NCI-H69 (cell line): ENCODE measurements around the gene SRPRA.
A peak's percentile ranks its signal among the peaks of the same experiment; 100 is the strongest.
"Not testable (repeated sequence)": the region's sequence is repeated elsewhere in the genome, so short reads cannot be mapped to it uniquely, and the experiment has no call there.

Experiments used
- DNase-seq: peaks from one replicate; lab custom pipeline; 2025; lab: John Stamatoyannopoulos, UW

SRPRA gene, protein sequence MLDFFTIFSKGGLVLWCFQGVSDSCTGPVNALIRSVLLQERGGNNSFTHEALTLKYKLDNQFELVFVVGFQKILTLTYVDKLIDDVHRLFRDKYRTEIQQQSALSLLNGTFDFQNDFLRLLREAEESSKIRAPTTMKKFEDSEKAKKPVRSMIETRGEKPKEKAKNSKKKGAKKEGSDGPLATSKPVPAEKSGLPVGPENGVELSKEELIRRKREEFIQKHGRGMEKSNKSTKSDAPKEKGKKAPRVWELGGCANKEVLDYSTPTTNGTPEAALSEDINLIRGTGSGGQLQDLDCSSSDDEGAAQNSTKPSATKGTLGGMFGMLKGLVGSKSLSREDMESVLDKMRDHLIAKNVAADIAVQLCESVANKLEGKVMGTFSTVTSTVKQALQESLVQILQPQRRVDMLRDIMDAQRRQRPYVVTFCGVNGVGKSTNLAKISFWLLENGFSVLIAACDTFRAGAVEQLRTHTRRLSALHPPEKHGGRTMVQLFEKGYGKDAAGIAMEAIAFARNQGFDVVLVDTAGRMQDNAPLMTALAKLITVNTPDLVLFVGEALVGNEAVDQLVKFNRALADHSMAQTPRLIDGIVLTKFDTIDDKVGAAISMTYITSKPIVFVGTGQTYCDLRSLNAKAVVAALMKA

DNA sequence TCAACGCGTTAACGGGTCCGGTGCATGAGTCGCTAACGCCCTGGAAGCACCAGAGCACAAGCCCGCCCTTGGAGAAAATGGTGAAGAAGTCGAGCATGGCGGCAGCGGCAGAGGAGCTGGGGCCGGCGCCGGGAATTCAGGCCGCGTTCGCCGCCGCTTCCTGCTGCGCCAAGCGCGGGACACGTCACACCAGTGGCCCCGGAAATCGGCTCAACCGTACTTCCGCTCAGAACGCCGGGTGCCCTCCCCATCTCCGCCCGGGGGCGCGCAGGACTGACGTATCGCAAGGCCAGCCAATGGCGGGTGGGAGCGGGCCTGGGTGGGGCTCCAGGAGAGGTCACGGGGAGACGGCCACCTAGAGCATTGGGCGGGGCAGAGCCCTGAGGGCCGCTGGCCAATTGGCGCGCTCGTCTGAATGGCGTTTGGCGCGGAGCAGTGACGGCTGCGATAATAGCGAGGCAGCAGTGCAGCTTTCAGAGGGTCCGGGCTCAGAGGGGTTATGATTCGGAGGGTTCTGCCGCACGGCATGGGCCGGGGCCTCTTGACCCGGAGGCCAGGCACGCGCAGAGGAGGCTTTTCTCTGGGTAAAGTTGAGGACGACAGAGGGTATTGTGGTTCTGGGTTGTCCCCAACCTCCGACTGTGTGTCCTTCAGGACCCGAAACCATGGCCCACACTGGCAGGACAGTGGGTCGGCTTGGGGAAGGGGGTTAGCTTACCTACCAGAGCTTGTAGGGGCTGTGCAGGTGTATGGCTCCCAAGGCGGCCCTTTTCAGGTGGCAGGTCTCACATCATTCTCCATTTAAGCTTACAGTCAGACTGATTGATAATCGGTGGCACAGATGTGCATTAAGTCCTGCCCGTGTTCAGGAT lies at the start of gene SRPRA, which contains the start of gene FOXRED1:
Gene SRPRA (minus strand): TSS at position 188 of the 872 bp plus-strand sequence. CDS start 91 bp downstream, at position 97.
Gene FOXRED1 (plus strand): TSS at position 447 of the 872 bp plus-strand sequence. CDS start 53 bp downstream, at position 500.
- peak; percentile 100 for DNase-seq

- peak; percentile 72 for DNase-seq
Measured at GRCh38 chr11:126317756-126318573, 49.3 kb upstream of the SRPRA start.

GRCh38 chr11:126317432-126317755 lies 48.7 kb upstream of the SRPRA start:
- no peak for DNase-seq

DNA sequence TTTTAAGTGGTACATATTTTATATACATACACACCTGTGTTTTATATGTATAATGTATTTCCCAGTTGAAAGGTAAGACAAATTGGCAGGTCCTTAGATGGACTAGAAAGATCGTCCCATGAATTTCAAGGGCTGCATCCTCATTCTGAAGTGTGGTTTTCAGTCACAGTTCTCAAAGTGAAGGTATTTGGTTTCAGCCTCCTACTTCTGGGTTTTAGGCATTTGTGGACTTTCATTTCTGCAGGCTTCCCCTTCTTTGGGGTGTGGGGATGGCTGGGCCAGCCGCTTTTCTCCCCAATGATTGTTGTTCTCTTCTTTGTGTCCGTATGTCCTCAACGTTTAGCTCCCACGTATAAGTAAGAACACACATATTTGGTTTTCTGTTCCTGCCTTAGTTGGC lies 45.1 kb upstream of the SRPRA start:
- DNase-seq, result no peak

GRCh38 chr11:126312961-126313360 lies 44.3 kb upstream of the SRPRA start:
- DNase-seq, result no peak

GRCh38 chr11:126311401-126312291 lies 43.0 kb upstream of the SRPRA start:
- DNase-seq, result no peak

- no peak for DNase-seq
Measured at GRCh38 chr11:126310992-126311310, 42.3 kb upstream of the SRPRA start.

DNA sequence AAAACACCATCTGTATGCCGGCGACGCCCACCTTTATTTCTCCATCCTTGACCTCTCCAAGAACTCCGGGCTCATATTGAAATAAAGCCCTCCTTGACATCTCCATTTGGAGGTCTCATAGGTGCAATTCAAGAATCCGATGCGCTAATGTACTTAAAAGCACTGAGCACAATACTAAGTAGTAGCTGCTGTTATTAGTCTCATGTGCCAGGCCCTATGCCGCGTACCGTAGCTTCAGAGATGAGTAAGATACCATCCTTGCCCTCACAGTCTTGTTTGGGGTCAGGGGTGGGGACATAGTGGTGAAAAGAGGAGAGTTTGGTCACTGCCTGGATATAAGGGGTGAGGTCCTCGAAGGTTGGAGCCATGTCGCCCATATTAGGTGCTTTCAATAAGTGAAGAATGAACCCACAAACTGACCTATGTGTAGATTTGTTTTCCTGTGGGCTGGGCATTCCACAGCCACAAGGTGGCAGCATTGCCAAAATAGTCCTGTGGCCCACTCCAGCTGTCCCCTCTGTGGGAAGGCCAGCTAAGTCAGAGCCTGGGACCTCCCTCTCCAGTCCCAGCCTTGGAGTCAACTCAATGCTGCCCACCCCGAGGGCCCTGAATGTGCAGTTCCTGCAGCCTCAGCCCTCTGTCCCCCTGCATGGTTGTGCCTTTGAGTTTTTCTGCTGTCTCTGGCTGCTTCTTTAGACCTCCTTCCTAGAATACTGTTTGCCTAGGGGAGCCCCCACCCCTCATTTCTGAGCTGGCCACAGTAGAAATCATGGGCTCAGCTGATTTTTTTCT lies 41.7 kb upstream of the SRPRA start:
- DNase-seq, result peak; percentile 77

GRCh38 chr11:126308771-126309170 lies 40.1 kb upstream of the SRPRA start:
- DNase-seq, result not testable (repeated sequence)

DNA sequence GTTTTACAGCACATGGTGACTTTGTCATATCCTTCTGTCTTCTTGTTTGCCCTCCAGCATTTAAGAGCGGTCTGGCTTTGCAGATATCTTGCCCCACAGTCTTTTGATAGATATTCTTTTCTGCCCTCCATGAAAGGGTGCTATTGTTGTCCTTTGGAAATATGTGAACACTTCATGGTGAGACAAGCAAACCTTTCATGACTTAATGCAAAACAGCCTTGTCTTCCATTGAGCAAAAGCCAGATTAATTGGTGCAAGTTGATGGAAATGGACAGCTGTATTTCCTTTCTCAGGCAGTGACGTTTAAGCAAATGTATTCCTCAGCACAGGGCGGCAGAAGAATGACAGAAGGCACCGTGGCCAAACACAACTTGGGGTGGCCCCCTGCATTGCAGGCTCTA lies 39.6 kb upstream of the SRPRA start:
- DNase-seq, result no peak

DNA sequence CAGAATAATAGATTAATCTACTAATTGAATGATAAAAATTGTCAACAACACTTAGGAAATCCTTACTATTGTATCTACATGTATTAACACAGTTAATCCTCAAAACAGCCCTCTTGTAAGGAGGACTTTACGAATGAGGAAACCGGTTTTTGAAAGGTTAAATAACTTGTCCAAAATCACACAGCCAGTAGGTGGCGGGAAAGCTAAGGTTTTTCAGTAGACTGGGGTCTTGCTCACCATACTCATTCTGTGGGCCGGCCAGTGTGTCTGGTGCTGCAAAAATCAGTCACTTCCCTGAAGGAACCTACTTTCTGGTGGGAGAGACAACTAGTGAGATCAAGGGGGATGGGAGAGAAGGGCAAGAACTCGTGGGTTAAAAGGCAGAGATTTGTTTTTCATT lies 39.0 kb upstream of the SRPRA start:
- DNase-seq, result peak; percentile 65

GRCh38 chr11:126305699-126306098 lies 37.0 kb upstream of the SRPRA start:
- DNase-seq, result no peak

- peak; percentile 60 for DNase-seq
Measured at GRCh38 chr11:126304457-126305075, 35.9 kb upstream of the SRPRA start.

GRCh38 chr11:126303623-126304456 lies 35.1 kb upstream of the SRPRA start, which contains the start of gene DCPS:
DCPS (plus strand) TSS chr11:126304060; CDS start chr11:126304081, 21 bp downstream.
- peak; percentile 95 for DNase-seq

- no peak for DNase-seq
Measured at GRCh38 chr11:126297004-126297403, 28.3 kb upstream of the SRPRA start.

DNA sequence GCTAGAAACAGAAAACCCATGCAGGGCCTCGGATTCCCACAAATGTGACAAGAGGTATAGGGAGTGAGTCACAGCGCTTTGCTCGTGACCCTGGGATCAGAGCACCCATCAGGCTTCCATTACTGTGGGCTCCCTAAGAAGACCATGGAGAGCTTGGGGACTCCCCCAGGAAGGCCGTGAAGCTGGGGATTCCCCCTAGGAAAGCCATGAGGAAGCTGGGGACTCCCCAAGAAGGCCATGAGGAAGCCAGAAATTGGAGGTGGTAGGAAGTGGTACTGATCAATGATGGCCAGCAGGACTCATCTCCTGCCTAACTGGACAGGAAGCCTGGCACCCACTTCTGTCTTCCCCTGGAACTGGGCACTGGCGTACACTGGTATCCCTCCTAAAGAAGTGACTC lies 25.0 kb upstream of the SRPRA start:
- DNase-seq, result no peak

DNA sequence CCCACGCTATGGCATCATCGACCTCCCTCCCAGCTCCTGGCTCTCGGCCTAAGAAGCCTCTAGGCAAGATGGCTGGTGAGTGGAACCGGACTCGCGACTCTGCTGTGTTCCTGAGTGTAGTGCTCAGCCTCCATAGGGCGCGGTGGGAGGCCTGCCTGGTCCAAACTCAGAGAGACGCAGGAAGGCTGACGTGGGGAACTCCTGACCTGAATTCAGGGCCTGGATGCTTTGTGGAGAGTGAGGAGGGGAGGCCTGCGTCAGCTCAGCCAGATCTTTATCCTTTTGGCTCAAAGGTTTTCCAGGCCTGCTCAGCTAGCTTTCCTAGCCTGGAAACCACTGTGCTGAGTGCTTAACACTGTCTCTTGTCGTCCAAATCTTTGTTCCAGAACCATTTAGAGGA lies 22.2 kb upstream of the SRPRA start:
- DNase-seq, result no peak

- DNase-seq, result no peak
Measured at GRCh38 chr11:126288237-126288636, 19.5 kb upstream of the SRPRA start.
